ENCODE results near the gene OR1M1.

GRCh38 chr19:9052894-9053293 is 34.0 kb upstream of the OR1M1 start:
- TF ChIP-seq CTCF (IDR thresholded peaks at IDR 0.05) (no peak), POLR2A (IDR thresholded peaks at IDR 0.05) (no peak)

Measured in Peyer's patch (tissue), 4 donors.